GM12874 (cell line): ENCODE results near the gene DPF3.

ENCODE experiments used
- CTCF ChIP-seq: IDR thresholded peaks from 2 replicates; pipeline ENCODE4 v1.5.1; 2011; ENCODE audit warnings: low read depth, mild to moderate bottlenecking, control low read depth, low read length, moderate library complexity; ENCODE audit not compliant: insufficient read depth

DPF3 gene

DNA sequence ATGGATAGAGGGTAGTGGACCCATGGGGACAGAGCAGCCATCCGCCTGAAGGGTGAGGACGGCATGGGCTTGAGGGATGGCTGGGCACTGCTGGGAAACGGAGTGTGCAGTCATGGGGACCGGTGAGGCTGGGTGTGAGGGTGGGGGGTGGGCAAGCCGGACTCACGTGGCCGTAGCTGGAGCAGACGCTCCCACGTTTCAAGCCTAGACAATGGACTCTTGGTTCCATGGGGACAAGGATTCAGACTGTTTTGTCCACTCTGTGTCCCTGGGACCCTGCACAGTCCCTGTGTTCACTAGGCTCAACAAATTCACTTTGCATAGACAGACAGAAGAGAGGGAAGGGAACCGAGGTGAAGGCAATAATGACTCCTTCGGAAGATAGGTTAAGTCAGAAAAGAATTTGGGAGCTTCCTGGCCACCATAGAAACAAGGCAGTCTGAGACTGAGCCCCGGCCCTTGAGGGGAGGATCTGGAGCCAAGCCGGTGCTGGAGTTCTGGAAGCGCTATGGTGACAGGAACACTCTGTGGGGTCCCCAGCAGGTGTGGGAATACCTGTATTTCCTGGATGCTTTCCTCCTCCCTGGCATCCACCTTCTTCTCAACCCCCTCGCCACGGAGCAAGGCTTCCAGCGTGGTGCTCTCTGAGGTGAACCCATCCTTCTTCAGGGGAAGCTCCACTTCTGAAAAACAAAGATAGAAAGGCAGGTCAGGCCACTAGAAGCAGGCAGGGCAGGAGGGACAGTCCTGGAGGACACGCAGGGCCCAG is 162.5 kb downstream of the DPF3 start:
- no peak for TF ChIP-seq CTCF

GRCh38 chr14:72730468-72730867 is 163.4 kb downstream of the DPF3 start:
- no peak for TF ChIP-seq CTCF

GRCh38 chr14:72726444-72726843 is 167.5 kb downstream of the DPF3 start:
- no peak for TF ChIP-seq CTCF

DNA sequence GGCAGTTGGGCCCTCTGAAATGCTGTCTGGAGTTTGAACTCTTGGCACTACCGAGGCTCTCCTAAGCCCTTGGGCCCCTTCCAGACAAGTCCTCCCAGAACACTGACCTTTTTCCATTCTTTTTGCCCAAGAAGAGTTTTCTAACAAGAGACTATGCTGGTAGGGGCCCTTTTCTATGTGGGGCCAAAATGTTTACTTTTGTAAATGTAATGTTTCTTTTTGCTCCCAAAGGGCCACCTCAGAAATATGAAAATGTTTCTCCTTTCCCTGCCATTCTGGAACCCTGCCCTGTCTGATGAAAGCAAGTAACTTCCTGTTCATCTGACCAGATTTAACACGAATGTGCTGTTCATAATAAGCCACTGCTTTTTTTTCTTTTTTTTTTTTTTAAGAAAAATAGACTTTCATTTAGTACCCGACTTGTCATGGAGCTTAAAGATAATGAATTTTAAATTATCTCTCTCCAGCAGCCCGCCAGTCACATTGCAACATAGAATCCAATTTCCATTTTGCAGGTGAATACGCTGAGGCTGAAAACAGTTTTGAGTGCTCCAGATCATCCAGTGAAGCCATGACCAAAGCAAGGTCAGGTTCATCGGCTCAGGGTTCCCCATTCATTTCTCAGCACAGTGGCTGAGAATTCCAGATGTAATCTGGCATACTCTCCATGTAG is 169.9 kb downstream of the DPF3 start:
- no peak for TF ChIP-seq CTCF

GRCh38 chr14:72722201-72722785 is 171.6 kb downstream of the DPF3 start:
- no peak for TF ChIP-seq CTCF

DNA sequence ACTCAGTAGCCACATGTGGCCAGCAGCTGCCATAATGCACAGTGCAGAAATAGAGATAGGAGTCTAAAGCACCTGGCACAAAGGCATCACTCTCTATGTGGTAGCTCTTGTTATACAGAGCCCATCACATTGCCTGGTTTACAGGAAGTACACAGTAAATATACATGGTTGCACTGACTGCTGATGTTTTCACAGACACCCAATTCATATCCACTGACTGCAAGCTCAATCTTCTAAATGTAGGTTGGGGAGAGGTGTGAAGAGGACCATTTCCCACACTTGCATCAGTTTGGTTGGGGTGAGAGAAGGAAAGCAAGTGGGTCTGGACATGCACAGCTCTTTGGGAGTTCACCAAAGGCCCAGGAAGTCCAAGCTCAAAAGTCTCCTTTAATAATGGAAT is 172.8 kb downstream of the DPF3 start:
- TF ChIP-seq CTCF, result no peak

GRCh38 chr14:72717220-72717619 is 176.7 kb downstream of the DPF3 start:
- TF ChIP-seq CTCF, result no peak
